ENCODE data around the gene PLXNB2.

GRCh38 chr22:50260434-50260800 is 47.0 kb downstream of the PLXNB2 start:
- TF ChIP-seq, protein P1, sequence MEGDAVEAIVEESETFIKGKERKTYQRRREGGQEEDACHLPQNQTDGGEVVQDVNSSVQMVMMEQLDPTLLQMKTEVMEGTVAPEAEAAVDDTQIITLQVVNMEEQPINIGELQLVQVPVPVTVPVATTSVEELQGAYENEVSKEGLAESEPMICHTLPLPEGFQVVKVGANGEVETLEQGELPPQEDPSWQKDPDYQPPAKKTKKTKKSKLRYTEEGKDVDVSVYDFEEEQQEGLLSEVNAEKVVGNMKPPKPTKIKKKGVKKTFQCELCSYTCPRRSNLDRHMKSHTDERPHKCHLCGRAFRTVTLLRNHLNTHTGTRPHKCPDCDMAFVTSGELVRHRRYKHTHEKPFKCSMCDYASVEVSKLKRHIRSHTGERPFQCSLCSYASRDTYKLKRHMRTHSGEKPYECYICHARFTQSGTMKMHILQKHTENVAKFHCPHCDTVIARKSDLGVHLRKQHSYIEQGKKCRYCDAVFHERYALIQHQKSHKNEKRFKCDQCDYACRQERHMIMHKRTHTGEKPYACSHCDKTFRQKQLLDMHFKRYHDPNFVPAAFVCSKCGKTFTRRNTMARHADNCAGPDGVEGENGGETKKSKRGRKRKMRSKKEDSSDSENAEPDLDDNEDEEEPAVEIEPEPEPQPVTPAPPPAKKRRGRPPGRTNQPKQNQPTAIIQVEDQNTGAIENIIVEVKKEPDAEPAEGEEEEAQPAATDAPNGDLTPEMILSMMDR (IDR thresholded peaks at IDR 0.05) = no peak
- TF ChIP-seq POLR2AphosphoS5 (IDR thresholded peaks at IDR 0.05; ENCODE audit: insufficient read depth in 1 of 2, low read depth in 1 of 2) = no peak
- TF ChIP-seq POLR2A (IDR thresholded peaks at IDR 0.05) = no peak

Measured in vagina (tissue), 2 donors.